C1 segment of cervical spinal cord (tissue), 14 donors: Measurements from ENCODE around the gene CNKSR3.
"Not testable (repeated sequence)": the region's sequence is repeated elsewhere in the genome, so short reads cannot be mapped to it uniquely, and the experiment has no call there.

Source experiments
- DNase-seq, 14 donors: peaks; one replicate each; lab custom pipeline; 2025; lab: John Stamatoyannopoulos, UW

CNKSR3 gene

GRCh38 chr6:154510144-154510905 is at the start of gene CNKSR3:
TSS of gene CNKSR3 (minus strand) at chr6:154510685. CDS start at chr6:154510114, 571 bp downstream.
- DNase-seq = peak in 13 of 14 donors; percentile 12 to 84 (median 71)

DNA sequence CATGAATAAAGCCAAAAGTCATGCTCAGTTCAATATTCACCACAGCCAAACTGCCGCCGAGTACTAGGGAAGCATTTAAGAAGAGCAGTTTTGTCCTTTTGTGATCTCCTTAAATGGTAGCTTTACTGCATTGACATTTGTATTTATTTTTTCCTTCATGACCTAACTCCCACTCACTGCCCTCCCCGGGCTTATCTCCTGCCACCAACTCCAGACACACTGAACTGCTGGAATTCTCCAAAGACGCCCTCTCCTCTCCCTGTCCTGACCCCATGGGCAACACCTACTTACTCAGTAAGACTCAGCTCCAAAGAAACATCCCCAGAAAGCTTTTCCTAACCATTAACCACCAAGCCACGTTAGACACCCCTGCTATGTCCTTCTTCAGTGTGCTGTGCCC is 48.5 kb upstream of the CNKSR3 start:
- no peak for DNase-seq

- no peak for DNase-seq
Observed at GRCh38 chr6:154558513-154558912, 48.0 kb upstream of the CNKSR3 start.

- DNase-seq = no peak
Observed at GRCh38 chr6:154555073-154555677, 44.7 kb upstream of the CNKSR3 start.

- DNase-seq = no peak
Observed at GRCh38 chr6:154554491-154554890, 44.0 kb upstream of the CNKSR3 start.

GRCh38 chr6:154550779-154551178 is 40.3 kb upstream of the CNKSR3 start:
- DNase-seq = no peak

DNA sequence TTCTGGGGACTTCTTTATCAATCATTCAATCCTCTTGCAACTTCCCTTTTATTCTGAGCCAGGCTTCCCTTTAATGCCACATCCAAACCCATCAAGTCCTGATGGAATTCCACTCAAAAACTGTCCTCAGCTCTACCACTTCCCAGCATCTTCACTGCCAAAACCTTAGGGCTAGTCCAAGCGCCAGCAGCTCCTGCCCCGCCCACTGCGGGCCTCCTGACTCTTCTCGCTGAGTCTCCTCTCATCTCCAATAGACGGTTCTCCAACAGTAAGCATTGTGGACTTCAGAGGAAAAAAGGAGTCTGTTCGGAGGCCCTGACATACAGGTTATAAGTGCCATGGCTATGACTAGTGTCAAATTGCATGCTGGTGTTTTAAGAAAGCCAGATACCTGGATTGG is 38.7 kb upstream of the CNKSR3 start:
- no peak for DNase-seq

DNA sequence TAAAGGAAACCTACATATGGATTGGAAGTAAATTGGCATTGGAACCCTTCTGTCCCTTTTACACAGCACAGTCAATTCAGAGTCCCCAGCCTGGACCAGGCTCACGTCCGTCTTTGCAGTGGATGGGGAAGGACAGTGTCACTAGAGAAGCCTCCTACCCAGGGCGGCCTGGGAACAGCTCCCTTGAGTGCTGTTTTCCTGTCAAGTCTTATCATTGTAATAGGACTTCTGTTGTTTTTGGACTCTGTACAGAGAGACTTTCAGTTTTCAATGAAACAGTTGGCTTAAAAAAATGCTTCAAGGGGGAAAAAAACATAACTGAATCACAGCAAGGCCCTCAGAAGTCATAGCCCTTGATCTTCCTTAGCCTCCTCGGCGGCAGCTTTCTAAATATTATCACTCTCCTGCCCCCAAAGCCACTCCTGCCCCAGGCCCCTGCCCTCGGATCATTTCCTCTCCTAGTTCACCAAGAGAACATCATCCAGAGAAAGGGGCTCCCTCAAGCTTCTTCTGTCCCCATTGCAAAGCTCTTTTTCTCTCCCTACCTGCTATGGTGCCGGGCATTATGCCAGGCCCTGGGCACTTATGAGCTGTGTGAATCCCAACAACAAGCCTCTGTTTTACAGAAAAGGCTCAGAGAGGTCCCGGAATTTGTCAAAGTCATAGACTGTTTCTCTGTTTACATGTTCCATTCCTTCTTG is 37.8 kb upstream of the CNKSR3 start:
- DNase-seq = peak in 7 of 14 donors; percentile 4 to 42 (median 8)

DNA sequence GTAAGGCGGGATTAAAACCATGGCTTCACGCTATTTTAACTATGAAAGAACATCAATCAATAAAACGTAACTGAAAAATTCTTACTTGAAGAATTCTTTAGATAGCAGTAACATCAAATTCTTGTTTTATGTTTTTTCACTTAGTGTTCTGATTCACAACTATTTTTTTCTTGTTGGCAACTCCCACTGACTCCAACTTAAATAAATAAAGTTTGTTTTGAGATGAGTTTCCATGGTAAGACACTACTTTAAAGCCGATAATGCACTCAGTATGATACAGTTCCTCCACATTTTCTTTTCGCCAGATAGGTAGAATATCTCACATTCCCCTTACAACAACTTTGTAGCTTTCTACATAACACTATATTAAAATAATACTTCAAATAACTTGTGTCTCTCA is 33.1 kb upstream of the CNKSR3 start:
- no peak for DNase-seq

- DNase-seq = no peak
Observed at GRCh38 chr6:154542747-154543146, 32.3 kb upstream of the CNKSR3 start.

- not testable (repeated sequence) for DNase-seq
Observed at GRCh38 chr6:154541837-154542236, 31.4 kb upstream of the CNKSR3 start.

GRCh38 chr6:154539593-154540269 is 29.2 kb upstream of the CNKSR3 start:
- DNase-seq = no peak

- peak in 1 of 14 donors; percentile 7 for DNase-seq
Observed at GRCh38 chr6:154538640-154539191, 28.2 kb upstream of the CNKSR3 start.

GRCh38 chr6:154537511-154538325 is 27.2 kb upstream of the CNKSR3 start:
- DNase-seq = peak in 4 of 14 donors; percentile 9 to 19 (median 18)

GRCh38 chr6:154536999-154537398 is 26.5 kb upstream of the CNKSR3 start:
- no peak for DNase-seq

DNA sequence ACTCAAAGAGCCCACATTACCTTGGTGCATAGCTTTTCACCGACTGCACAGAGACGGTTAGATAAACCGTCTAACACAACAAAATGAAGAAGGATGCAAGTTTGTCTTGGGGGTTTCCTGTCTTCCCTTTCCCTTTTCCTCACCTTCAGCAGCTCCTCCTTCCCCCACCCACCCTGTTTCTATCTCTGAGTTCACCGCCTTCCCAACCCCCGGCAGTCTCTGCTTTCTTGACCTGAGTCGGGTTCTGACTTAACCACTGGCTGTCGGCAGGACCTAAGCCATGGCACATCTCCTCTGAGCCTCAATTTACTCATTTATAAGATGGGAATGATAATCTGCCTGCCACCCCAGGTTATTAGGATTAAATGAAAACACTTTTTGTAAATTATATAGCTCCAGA is 25.8 kb upstream of the CNKSR3 start:
- no peak for DNase-seq

DNA sequence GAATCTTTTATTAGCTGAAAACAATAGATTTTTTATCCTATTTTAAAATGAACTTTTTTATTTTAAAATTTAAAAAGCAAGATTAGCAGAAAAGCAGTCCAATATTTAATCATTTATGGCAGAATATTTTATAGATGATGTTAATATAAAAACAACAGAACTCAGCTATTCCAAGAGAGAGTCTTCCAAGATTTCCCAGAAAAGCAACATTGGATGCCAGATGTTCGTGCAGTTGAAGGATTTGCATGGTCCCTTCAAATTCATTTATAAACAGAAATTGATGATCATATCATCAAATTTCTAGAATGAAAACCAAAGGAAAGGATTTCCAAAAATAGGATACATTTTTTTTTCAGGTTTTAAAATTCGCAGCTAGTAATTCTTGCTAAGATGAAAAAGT is 25.4 kb upstream of the CNKSR3 start:
- DNase-seq = no peak

GRCh38 chr6:154535147-154535546 is 24.7 kb upstream of the CNKSR3 start:
- no peak for DNase-seq

DNA sequence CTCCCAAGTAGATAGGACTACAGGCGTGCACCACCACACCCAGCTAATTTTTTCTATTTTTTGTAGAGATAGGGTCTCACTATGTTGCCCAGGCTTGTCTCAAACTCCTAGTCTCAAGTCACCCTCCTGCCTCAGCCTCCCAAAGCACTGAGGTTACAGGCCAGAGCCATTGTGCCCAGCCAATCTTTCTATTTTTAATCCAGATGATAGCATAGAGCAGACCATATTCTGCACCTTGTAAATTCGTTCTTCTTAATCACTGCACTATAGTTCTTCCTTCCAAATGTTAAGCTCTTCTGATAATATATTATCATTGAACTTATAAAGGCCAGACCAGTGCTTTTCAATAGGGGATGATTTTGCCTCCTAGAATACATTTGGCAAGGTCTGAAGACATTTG is 24.0 kb upstream of the CNKSR3 start:
- no peak for DNase-seq

DNA sequence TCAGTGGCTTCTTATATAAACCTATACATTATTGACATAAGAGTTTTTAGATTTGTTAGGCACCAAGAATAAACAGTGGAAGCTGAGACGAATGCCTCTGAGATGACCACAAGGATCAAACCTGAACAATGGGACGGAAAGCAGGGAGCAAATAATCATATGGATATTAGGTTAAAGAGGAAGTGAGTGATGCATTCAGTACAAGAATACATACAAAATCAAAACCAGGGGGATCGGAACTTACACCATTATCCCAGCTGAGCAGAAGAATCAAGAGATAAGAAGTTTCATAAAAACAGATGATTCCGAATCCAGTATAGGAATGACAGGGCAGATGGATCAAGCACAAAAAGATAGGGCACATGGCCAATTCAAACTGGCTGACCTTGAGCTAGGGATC is 21.9 kb upstream of the CNKSR3 start:
- DNase-seq = no peak

DNA sequence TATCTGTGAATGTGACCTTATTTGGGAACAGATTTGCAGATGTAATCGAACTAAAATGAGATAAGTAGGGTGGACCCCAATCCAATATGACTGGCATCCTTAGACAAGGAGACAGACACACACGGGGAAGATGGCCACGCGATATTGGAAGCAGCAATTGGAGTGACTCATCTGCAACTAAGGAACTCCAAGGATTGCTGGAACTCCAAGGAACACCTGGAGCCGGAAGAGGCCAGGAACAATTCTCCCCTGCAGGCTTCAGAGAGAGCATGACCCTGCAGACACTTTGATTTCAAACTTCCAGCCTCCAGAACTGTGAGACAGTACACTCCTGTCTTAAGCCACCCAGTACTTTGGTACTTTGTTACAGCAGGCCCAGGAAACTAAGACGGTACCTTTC is 19.5 kb upstream of the CNKSR3 start:
- no peak for DNase-seq
